CD1c-positive myeloid dendritic cell (primary cell): ENCODE results near the gene TNFRSF18.
"Not testable (repeated sequence)": the region's sequence is repeated elsewhere in the genome, so short reads cannot be mapped to it uniquely, and the experiment has no call there.

Experiments used
- DNase-seq: peaks from one replicate; pipeline ENCODE4 v3.0.0-alpha.2; 2016; ENCODE audit errors: extremely low spot score

TNFRSF18 gene

GRCh38 chr1:1179346-1179982, 26.9 kb downstream of the TNFRSF18 start:
- no peak for DNase-seq

GRCh38 chr1:1178794-1179331, 27.5 kb downstream of the TNFRSF18 start:
- DNase-seq, result no peak

- DNase-seq, result no peak
These were observed 28.8 kb downstream of the TNFRSF18 start for GRCh38 chr1:1177452-1178206.

GRCh38 chr1:1176931-1177330, 29.5 kb downstream of the TNFRSF18 start:
- no peak for DNase-seq

- not testable (repeated sequence) for DNase-seq
These were observed 30.2 kb downstream of the TNFRSF18 start for GRCh38 chr1:1176063-1176761.

- no peak for DNase-seq
These were observed 30.9 kb downstream of the TNFRSF18 start for GRCh38 chr1:1175221-1176062.

GRCh38 chr1:1173793-1174415, 32.5 kb downstream of the TNFRSF18 start, which contains the start of gene TTLL10:
Gene TTLL10, plus strand, starts transcription at chr1:1173880. Its CDS starts 5,336 bp downstream, at chr1:1179216.
- no peak for DNase-seq

- DNase-seq, result no peak
These were observed 33.2 kb downstream of the TNFRSF18 start for GRCh38 chr1:1173061-1173792.

- DNase-seq, result no peak
These were observed 34.6 kb downstream of the TNFRSF18 start for GRCh38 chr1:1171546-1172340.

- no peak for DNase-seq
These were observed 35.2 kb downstream of the TNFRSF18 start for GRCh38 chr1:1171161-1171545.

GRCh38 chr1:1170215-1171091, 35.9 kb downstream of the TNFRSF18 start:
- no peak for DNase-seq

- no peak for DNase-seq
These were observed 36.8 kb downstream of the TNFRSF18 start for GRCh38 chr1:1169429-1170214.

GRCh38 chr1:1168451-1169411, 37.7 kb downstream of the TNFRSF18 start:
- no peak for DNase-seq

- no peak for DNase-seq
These were observed 38.4 kb downstream of the TNFRSF18 start for GRCh38 chr1:1167841-1168450.

- DNase-seq, result no peak
These were observed 39.0 kb downstream of the TNFRSF18 start for GRCh38 chr1:1167398-1167821.
